ENCODE data around the gene TBC1D22A.

The TBC1D22A gene

DNA sequence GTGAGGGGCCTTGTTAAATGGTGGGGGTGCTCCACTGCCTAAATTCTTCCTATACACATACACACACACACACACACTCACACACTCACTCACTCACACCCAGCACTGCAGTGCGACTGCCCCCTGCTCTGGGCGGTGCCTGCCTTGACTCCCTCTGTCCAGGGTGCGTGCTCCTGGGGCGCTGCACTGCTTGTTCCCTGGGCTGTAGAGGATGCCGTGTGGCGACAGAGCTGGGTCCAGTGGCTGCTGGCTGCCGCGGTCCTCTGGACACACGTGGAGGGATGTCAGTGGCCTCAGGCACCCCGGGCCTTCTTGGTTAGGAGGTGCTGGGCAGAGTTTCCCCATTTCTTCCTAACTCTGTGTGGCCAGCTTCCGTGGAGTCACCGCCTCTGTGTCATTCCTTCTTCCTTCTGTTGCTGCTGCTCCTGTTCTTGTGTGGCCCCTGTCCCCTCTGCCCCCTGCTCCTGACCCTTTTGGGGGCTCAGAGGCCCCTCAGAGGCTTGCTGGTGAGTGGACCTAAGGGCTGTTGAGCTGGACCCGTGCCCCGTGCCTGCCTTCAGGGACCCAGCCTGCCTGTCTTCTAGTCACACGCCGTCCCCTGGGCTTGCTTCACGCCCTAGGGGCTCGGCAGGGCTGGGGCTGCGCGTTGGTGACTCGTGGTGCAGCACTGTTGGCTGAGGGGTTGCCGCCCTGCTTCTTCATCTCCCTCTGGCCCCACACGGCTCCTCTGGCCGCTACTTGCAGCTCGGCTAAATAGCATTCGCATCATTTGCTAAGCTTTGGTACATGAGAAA lies 147.0 kb downstream of the TBC1D22A start:
- DNase-seq (ENCODE audit: low read depth), result no peak

DNA sequence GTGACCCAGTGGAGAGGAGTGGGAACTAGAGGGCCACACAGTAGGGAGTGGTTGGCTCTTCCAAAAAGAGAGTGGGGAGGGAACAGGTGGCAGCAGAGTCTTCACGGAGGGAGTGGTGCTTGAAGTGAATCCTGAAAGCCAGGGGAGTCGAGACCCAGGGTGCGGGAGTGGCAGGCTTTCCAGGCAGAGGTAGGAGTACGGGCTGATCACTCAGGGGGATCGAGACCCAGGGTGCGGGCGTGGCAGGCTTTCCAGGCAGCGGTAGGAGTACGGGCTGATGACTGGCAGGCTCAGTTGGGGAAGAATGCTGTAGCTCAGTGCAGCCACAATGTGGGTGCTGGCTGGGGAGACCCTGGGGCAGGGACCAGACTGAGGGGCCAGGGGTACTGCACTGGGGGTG lies 148.2 kb downstream of the TBC1D22A start:
- no peak for DNase-seq (ENCODE audit: low read depth)

DNA sequence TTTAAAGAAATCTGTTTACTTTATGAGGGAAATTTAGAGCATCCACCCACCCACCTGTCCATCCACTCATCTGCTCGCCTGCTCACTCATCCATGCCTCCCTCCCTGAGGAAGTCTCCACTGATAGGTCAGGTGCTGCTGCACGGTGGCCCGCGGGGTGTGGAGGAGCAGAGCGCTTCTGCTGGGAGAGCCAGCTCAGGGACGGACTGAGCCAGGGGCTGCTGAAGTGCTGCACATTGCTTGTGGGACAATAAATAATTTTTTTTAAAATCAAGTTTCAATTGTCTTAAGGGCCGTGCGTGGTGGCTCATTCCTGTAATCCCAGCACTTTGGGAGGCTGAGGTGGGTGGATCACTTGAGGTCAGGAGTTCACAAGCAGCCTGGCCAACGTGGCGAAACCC lies 148.9 kb downstream of the TBC1D22A start:
- no peak for DNase-seq (ENCODE audit: low read depth)

DNA sequence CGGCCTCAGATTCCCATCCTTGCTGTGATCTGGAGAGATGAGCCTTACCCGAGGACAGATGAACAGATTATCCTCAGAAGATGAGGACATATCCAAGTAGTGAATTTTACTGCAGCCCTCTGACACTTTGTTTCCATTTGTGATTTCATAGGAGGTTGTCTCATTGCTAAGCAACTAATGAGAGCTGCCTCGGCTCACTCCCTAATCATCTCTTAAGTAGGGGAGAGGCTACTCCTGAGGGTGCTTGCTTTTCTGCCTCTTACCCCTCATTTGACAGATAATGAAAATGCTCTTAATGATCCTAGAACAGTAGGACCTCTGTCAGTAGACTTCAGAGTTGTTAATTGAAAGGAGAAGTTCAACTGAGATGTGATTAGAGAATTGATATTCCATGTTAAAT lies 150.9 kb downstream of the TBC1D22A start:
- DNase-seq (ENCODE audit: low read depth), result no peak

DNA sequence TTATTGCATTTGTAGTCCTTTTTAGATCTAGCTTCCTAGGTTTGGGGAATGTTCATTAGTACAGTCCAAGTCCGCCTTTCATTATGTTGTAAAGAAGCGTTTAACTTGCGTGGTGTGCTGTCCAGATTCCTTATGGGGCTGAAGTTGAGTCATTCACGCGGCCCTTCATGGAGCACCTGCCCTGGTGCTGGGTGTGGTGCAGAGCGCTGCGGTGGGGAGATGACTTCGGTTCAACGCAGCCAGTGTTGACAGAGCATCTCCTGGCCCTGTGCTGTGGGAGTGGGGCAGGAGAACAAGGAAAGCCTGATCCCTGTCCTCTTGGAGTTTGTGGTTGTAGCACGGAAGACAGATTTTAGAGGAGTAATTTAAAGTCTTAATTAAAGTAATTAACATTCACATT lies 152.0 kb downstream of the TBC1D22A start:
- no peak for DNase-seq (ENCODE audit: low read depth)

DNA sequence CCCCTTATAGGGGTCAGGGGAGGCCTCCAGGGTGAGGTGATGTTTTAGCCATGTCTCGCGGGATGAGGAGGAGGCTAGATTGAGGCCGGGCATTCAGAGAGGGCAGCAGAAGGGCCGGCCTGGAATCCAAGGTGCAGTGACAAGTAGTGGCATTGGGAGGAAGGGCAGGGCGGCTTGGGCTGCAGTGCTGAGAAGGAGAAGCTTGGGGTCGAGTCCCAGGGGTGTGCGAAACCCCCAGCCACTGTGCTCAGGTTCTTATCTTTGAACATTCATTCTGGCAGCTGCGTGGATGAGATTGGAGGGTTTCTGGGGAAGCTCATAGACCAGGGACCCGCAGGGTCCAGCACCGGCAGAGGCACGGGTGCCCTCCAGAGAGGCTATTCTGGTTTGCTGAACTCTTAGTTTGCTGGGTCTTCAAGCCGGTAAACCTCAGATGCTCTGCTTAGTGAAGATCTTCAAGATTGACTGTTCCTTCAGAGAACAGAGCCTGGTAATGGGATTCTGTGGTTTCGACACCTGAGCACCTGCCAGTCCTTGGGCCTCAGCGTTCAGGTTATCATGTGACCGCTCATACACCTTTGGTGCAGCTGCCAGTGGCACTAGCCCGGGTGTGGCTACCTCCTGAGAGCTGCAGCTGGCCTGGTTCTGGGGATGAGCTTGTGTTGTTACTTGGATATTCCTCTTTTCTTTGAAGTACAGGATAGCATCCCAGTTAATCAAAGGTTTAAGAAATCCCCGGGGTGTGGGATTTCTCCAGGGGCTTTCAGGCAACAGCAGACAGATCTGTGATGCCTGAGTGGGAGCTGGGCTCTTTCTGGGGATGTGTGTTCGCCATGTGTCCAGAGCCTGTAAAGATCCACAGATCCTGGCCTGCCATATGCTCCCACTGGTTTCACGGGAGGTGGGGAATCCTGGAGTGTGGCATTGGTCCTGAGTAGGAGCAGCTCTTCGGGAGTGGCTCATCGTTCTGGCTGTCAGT lies 152.8 kb downstream of the TBC1D22A start:
- DNase-seq (ENCODE audit: low read depth), result no peak

DNA sequence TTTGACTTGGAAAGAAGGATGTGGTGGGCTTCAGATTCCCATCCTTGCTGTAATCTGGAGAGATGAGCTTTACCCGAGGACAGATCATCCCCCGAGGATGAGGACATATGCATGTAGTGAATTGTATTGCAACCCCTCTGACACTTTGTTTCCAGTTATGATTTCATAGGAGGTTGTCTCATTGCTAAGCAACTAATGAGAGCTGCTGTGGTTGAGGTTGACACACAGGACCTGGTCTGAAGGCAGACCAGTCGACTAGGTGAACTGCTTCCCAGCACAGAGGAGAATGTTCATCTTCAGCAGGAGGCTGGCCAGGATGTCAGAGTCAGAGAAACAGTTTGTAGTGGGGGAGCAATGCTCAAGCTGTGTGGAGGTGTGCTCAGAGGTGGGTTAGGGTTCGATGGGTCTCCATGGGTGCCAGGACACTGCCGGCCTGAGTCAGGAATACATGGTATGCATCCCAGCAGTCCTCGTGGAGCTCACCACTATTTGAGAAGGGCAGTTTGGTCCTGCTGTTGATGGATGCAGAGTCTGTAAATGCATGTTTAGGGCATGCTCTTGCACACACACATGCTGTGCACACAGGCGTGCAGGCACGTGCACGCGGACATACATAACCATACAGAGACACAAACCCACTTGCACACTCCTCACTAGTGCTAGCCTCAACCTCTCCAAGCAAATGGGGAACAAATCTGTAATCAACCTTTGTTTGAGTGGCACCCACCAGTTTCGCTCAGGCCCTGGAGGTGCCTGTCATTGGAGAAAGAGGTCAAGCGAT lies 153.7 kb downstream of the TBC1D22A start:
- no peak for DNase-seq (ENCODE audit: low read depth)

DNA sequence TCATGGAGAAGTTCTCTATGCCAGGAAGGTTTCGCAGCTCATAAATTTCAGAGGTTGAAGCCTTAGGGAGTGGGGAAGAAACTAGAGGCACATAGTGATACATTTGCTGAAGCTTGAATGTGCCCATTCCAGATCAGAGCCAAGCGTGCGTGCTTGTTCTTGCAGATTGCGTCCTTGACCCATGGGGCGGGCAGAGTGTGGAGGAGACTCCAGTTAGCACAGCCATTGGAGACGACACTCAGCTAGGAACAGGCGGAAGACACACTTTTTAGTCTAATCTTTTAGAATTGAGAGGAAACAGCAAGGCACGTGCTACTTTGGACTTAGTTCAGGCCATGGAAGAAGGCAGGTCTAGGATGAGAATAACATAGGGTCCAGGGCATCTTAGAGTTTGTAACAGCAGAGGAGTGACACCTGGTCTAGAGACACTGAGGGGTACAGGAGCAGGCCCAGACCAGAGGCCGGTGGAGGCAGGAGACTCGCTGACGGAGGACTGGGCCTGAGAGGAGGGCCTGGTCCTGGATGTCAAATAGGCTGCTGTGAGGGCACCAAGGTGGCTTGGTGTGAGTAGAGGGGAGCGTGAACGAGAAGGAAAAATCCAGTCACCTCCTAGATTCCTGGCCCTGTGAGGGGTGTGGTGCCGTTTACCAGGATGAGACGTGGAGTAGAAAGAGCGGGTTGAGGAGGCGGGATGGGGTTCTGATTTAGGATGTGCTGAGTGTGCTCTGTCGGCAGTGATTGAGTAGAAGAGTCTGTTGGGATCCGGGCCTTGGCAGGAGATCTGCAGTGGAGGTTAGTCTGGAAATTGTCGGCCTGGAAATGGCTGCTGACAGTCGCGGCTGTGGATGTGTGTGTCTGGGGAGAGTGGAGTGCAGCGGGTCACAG lies 154.7 kb downstream of the TBC1D22A start:
- DNase-seq (ENCODE audit: low read depth), result no peak

DNA sequence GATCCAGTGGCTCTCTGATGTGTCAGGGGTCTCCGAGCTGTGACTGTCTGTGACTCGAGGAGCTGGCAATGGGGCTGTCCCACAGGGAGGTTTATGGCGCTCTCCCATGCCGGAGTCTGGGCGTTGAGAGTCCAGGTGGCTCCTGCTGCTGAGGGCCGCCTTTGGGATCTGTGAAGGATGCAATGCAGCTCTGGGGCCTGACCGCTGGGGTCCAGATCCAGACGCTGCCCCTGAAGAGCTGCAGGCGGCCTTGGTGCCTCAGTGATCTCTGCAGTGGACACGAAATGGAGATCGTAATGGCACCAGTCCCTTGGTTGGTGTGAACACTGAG lies 155.3 kb downstream of the TBC1D22A start:
- no peak for DNase-seq (ENCODE audit: low read depth)

DNA sequence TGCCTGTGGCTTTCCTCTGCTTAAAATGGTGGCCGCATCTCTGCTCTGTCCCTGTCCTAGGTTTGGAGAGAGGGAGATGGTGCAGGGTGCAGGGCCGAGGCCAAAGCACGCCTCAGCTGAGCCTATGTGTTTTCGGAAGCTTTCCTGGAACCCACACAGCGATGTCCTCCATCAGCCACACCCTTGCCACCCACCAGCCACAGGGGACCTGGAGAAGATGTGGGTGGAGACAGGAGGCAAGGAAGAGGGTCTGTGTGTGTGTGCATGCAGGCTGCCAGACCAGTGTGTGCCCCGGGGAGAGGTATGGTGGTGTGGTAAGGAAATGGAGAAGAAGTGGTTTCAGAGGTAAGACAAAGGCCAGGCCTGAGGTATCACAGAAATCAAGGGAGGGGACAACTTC lies 155.7 kb downstream of the TBC1D22A start:
- no peak for DNase-seq (ENCODE audit: low read depth)

DNA sequence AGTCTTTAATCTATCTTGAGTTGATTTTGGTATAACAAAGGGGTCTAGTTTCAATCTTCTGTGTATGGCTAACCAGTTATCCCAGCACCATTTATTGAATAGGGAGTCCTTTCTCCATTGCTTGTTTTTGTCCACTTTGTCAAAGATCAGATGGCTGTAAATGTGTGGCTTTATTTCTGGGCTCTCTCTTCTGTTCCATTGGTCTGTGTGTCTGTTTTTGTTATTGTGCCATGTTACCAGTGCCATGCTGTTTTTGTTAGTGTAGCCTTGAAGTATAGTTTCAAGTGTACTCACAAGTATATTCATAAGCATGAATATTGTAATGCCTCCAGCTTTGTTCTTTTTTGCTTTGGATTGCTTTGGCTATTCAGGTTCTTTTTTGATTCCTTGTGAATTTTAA lies 159.6 kb downstream of the TBC1D22A start:
- DNase-seq (ENCODE audit: low read depth), result no peak

DNA sequence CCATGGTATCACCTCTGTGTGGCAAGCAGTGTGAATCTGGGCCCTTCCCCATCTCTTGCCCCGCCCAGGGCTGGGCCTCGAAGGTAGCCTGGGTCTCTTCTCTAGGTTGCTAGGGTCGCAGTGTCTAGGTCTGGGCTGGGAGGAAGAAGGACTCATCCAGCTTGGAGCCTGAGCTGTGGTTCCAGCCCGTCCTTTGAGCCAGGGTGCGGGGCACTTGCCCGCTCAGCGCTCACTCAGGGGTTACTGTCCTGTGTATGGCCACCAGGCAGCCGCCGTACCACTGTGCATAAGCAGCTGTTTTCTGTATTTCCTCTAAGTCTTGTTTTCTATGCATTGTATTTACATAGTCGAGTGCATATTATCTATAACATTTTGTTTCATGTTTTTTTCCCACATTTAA lies 160.9 kb downstream of the TBC1D22A start:
- no peak for DNase-seq (ENCODE audit: low read depth)

DNA sequence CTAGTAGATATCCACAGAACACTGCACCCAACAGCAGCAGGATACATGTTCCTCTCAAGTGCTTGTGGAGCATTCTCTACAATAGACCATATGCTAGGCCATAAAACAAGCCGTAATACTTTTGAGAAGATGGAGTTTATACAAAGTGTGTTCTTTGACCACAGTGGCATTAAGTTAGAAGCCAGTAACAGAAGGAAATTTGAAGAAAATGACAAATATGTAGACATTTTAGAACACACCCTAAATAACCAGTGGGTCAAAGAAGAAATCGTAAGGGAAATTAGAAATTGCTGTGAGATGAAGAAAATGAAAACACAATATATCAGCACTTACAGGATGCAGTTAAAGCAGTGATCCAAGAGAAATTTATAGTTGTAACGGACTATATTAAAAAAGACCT lies 163.4 kb downstream of the TBC1D22A start:
- no peak for DNase-seq (ENCODE audit: low read depth)

DNA sequence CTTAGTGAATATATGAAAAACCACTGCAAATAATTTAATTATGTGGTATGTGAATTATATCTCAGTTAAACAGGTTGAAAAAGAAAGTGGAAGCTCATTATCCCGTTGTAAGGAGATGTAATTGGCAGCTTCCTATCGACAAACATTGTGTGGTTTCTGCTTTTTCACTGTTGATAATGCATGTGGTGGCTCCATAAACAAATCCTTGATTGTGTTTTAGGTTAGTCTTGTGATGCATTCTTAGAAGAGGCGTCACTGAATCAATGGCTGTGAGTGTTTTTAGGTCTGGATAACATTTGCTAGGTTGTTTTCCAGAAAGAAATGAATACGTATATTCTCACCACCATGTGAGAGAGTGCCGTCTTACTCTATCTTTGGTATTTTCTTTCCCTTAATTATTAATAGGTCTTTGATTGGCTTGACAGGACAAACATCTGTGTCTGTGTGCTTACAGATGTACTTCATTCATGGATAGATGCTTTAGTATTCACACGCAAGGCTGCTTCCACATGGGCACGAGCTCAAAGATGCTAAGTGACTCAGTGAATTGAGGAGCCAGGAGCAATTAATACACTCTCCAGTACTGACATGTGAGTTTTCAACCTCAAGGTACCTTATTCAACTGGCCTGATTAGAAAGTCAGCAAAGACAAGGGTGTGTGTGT lies 166.7 kb downstream of the TBC1D22A start:
- no peak for DNase-seq (ENCODE audit: low read depth)

DNA sequence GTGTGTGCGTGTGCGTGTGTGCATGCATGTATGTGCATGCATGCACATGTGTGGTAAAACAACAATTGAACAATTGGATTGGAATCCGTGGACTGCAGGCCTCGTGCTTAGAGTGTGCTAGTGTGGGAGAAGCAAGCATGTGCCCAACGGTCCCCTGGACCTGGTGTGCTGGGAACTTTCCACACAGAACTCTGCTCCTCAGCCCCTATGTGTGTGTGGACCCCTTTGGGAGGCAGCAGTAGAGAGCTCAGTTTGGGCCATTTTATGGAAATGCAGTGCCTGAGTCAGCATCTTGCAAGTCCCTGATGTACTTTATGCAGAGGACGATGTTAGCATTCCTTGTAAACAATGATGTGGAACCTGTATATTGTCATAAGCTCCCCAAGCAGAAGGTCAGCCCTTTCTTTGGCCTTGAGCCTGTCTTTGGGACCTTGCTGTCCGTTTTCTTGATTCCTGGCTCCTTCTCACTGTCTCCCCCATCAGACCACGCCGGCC lies 167.3 kb downstream of the TBC1D22A start:
- DNase-seq (ENCODE audit: low read depth), result no peak

DNA sequence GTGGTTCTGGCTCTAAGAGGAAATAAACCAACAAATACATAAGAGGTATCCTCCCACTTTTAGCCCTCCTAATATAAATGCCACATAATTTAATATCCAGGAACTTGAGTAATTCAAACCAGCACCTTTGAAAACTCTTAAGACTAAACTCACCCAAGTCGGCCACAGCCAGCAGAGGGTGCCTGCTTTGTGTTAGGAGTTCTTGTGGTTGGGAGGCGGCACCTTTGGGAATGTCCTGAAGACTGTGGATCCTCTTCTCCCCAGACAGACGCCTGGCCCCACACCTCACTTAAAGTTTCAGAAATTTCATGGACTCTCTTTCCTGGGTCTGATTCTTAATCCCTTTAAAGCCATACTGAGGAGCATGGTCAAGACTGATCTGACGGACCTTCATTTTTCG lies 169.0 kb downstream of the TBC1D22A start:
- no peak for DNase-seq (ENCODE audit: low read depth)

DNA sequence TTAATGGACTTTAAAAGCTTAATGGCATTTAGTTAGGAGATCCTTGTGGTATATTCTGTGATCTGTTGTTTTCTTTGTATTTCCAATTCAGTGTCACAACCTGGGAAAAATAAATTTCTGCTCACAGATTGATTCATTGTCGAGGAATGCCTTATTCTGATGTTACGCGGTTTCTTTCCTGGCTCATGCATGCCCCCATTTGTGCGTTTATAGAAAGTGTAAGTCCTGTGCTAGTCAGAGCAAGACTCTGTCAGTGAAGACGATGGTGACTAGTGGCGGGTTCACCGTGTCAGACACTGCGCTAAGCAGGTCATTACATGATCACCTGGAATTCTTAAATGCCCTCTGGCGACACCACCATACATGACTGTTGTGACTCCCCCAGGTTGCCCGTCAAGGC lies 169.4 kb downstream of the TBC1D22A start:
- no peak for DNase-seq (ENCODE audit: low read depth)

DNA sequence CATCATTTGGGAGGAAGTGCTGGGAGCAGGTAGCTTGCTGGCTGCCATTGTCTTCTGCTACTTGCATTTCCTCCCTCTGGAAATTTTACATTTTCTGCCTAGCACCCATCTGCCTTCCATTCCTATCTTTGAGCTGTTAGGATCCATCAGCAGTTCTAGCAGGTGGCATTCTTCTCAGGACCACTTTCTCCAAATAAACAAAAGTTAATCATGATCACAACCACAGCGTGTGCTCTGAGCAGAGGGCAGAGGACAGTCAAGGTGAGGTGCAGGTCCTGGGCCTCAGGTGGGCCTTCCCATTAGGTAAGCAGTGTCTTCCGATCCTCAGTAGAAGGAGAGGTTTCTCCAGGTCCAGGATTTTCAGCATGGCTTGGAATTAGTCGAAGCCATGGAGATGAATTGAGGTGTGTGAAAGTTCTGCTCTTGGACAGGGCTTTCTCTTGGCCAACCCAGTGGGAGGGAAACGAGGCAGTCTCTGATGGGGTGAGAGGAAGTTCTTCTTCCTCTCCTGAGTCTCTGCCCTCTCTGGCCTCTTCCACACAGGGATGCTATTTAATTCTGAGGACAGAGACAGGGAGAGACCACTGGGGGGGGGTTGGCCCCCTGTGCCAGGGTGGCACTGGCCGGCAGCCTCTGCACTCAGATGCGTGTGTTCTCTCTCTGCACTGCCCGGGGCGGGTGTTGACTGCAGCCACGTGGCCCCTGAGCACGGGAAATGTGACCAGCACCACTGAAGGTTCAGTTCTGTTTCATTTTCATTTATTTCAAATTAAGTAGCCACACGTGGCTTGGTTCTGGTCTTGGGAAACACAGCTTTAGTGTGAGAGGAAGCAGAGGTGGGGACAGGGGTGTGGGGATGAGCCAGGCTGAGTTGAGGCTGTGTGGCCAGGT lies 170.8 kb downstream of the TBC1D22A start:
- no peak for DNase-seq (ENCODE audit: low read depth)

DNA sequence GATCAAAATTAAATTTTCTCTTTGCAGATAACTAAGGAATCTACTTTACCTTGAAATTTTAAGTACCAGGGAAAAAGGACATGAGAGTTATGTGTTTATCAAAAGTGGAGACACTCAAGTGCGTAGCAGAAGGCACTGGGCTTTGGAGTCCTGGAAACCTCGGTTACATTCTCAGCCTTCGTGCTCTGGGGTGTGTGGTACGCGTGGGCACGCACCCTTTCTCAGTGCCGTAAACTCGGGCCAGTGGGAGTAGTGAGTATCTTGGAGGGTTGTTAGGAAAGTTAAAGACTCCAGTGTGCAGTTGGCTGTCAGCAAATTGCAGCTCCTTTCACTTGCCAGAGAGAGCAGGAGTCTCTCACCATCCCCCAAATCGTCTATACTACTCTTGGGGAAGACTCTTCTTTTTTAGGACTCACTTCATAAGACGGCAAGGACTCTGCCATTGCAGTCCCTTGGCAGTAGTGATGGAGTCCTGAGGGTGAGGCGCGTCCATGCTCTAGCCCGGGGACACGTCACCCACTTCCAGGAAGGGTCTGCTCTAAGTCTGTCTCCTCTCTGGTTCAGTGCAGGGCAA lies 171.8 kb downstream of the TBC1D22A start:
- DNase-seq (ENCODE audit: low read depth), result no peak

Measured in T-helper 22 cell (primary cell).